ENCODE measurements around the gene ARF1.

Gene ARF1

DNA sequence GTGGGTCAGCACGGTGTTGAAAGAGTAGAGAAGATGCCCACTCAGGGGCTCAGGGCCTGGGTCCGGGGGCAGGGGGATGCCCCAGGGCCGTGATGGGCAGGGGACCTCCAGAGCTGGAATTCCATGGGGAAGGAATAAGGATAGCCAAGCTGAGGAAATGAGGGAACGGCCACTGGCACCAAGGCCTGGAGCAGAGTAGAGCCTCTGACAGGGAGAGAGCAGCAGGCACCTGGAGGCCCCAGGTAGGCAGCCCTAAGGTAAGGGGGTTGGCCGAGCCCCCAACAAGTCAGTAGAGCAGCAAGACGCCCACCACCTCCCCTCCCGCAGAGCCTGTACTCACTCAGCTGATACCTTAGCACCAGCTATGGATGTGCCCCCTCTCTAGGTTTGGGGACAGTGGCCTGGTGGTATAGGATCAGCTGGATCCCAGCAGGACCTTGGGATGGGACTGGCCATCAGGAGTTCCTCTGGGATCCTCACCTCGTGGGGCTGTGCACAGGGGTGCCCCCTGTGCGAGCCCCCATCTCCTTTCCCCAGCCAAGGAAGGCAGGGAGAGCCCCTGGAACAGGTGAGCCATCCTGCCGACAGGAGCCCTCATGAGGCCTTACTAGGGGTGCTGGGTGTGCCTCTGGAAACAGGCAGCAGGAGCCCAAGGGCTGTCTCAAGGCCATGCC is 21.0 kb upstream of the ARF1 start:
- TF ChIP-seq ZNF274 (IDR thresholded peaks at IDR 0.05; ENCODE audit: low read depth, low read length): no peak
- H3K4me3 ChIP-seq (ENCODE audit: low read length): no peak overlapping the region

DNA sequence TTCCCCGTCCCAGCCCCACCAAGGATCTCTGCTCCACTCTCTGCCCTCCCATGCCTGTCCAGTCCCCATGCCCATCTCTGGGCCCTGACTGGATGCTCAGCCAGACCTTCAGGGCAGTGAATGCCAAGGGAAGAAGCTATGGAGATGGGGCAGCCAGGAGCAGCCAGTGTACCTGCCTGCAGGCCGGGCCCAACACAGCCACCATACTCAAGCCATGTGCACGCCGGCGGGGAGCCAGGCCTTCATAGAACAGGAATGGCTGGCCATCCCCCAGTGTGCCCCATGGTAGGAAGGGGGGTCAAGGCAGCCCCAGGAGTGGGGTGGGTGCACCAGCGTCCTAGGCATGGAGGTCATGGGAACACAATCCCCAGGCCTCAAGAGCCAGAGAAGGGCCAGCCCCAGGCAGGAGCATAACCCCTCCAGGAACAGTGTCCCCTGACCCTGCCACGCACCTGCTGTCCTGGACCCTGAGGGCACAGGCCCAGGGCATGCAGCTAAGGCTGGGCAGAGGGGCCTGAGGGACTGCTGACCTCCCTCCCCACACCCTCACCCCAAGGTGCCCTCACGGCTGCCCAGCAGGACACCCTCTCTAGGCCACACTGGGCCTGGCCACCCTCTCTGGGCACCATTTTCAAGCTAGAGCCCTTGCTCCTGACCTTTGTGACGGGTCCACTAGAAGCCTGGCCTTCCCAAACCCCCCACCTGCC is 20.3 kb upstream of the ARF1 start:
- H3K4me3 ChIP-seq (ENCODE audit: low read length): no peak overlapping the region
- no peak for TF ChIP-seq ZNF274 (IDR thresholded peaks at IDR 0.05; ENCODE audit: low read depth, low read length)

DNA sequence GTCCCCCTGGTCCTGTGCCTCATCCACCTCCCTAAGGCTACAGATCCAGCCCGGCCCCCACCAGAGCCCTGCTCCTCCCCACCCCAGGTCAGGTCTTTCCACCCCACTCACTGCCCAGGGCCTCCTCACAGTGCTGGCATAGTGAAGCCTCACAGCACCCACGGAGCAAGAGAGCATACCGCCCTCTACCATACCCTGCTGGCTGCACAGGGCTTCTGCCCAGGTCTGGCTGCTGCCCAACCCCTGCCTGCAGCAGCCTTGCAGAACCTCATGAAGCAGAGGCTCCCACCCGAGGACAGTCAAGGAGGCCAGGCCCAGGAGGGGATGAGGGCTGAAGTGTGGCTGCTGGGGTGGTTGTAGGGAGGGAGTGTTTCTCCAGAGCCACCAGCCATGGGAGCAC is 19.7 kb upstream of the ARF1 start:
- no peak for TF ChIP-seq ZNF274 (IDR thresholded peaks at IDR 0.05; ENCODE audit: low read depth, low read length)
- H3K4me3 ChIP-seq (ENCODE audit: low read length): no peak overlapping the region

DNA sequence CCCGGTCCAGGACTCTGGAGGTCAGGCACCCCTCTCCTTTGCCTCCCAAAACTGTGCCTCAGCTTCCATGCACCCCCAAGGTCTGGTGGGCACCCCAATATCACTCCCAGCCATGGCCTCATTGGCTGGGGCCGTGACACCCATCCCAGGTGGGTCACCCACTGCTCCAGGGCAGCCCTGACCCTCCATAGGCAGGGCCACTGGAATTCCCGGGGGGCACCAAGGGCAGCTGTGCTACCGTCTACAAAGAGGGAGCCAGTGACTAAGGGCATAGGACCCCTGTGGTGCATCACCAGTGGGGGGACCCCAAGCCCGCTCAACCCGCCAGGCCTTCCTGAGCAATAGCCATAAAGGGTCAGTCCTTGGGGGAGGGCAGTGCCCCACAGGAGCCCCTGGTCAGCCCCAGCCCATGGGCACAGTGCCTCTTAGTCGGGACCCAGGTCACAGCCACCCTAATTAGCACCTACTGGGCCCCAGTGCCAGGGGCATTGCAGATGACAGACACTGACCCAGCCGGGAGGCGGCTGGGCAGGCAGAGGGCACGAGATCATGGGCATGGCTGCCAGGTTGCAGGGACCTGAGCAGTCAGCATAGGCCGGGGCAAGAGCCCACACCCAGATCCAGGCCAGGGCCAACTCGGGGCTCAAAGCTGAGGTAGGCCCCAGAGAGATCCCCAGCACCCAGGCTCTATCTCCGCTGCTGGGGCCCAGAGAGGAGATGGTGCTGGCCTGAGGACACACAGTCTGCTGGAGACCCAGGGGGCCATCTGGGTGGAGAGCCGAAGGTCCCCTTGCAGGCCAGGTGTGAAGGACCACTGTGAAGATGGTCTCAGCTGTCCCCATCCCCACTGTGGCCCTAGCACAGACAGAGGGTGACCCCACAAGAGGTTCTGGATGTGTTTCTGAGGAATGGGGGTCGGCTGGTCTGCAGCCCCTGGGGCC is 19.0 kb upstream of the ARF1 start:
- no peak for TF ChIP-seq ZNF274 (IDR thresholded peaks at IDR 0.05; ENCODE audit: low read depth, low read length)
- no peak overlapping the region for H3K4me3 ChIP-seq (ENCODE audit: low read length)

DNA sequence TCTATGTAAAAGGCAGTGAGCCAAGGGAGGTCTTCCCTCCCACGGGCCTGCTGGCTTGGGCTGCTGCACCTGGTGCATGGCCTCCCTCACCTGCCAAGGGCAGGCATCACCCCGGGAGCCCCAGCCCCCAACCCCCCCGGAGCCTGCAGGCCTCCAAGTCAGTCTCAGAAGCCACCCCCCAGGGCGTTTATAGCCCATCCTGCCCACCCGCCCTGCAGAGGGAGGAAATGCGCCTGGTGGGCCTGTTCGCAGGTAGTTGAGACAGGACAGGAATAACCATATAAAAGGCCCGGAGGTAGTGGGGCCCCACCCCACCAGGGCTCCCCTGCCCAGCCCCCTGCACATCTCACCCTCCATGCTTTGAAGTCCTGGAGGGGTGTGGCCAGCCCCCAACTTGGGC is 18.2 kb upstream of the ARF1 start:
- H3K4me3 ChIP-seq (ENCODE audit: low read length): no peak overlapping the region
- no peak for TF ChIP-seq ZNF274 (IDR thresholded peaks at IDR 0.05; ENCODE audit: low read depth, low read length)

DNA sequence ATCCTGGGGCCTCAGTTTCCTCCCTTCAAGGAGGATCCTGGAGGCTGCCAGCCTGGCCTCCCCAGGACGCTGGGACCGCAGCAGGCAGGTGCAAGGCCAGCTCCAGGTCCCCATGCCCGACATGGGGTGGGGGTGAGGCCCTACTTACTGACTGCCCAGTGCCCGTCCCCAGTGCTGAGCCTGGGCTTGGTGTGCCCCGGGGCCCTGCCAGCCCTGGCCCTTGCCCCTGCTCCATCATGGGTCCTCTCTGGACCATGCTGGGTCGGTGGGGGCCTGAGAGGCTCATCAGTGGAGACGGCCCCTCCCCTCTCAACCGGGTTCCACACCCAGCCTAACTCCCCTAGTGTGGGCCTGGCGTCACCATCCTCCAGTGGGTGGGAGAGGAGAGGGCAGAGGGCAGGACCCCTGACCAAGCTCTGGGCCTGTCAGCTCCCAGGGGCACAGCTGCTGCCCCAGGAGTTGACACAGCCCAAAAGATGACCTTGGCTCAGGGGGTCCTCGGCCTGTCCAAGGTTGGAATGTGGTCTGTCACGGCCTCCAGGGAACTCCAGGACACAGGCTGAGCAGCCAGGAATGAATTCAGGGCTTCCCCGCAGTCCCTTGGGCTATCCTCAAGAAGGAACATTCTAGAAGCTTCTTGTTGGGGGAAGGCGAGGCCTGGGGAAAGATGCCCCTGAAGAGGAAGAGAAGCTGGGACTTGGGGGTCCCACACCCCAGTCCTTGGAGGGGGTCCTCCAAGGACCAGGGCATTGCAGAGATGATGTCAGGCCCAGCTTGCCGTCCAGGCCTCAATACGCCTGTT is 17.6 kb upstream of the ARF1 start:
- H3K4me3 ChIP-seq (ENCODE audit: low read length): no peak overlapping the region
- no peak for TF ChIP-seq ZNF274 (IDR thresholded peaks at IDR 0.05; ENCODE audit: low read depth, low read length)

DNA sequence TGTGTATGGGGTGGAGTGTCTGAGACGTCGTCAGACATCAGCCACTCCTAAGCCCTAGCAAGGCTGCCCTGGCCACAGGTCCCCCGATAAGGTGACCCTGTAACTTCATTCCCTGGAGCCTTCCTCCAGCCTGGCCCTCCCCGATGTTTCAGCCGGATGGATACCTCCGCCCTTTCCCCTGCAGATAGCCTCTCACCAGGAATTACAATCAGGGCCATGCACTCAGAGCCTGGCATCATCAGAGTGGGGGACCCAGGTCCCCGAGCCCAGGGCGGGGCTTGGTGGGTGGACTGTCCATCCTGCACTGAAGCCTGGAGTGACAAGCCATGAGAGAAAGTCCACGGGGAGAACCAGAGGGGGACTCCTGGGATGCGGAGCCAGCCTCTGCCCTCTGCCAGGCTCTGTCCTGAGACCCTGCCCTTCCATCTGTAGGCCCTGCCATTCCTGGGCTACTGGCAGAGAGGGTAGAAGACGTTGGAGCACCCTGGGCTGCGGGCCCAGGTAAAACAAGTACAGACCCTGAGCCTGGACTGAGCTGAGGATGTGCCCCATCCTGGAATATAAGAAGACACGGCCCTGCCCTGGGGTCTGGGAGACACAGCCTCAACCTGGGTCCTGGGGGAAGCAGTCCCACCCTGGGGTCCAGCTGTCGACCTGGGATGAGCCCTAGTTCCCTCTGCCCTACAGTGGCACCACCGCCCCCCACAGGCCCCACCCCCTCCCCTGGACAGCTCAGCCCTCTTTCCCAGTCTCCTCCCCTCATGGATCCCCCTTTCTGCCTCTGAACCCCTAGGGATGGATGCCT is 16.8 kb upstream of the ARF1 start:
- no peak for TF ChIP-seq ZNF274 (IDR thresholded peaks at IDR 0.05; ENCODE audit: low read depth, low read length)
- H3K4me3 ChIP-seq (ENCODE audit: low read length): no peak overlapping the region

DNA sequence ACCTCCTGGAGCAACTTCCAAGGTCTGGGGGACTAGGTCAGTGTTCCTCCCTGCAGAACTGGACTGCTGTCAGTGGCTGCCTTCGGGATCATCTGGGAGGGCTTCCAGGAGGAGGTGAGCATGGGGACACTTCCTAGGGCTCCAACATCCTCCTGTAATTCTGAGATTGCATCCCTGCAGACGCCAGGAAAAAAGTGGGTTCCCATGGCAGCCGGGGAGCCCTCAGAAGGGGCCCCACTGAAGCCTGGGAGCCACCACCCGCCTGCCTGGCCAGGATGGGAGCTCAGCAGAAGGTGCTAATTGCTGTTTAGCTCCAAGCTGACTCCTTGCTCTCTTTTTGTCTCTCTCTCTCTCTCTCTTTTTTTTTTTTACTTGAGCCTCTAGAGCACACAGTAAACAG is 16.1 kb upstream of the ARF1 start:
- no peak for TF ChIP-seq ZNF274 (IDR thresholded peaks at IDR 0.05; ENCODE audit: low read depth, low read length)
- no peak overlapping the region for H3K4me3 ChIP-seq (ENCODE audit: low read length)

DNA sequence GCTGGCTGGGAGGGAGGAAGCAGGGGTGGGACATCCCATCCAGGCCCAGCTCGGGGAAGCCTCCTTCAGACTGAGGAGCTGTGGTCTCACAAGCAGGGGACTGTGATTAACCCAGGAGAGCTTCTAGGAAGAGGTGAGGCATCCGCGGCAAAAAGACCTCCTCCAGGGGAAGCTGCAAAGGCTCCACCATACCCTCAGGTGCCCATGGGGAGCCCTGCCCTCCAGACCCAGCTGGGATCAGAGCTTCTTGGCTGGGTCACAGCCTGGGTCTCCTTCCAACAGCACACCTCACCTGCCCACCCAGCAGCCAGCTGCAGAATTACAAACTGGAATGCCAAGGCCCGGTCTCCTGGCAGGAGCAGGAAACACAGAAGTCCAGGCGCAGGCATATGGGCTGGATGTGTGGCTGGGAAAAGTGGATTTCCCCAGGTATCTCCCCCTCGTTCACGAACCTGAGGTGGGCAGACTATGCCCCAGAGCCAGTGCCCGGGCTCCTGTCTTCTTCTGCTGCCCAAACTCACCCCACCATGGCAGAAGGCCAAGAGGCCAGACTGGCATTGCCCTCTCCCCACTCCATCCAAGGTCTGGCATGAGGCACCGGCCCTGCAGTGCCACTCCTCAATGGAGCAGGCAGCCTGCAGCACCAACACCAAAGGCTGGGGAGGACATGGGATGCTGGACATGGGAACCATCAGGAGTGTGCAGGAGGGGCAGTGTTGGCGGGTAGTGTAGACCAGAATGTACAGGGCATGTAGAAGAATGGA is 15.4 kb upstream of the ARF1 start:
- TF ChIP-seq ZNF274 (IDR thresholded peaks at IDR 0.05; ENCODE audit: low read depth, low read length): no peak
- no peak overlapping the region for H3K4me3 ChIP-seq (ENCODE audit: low read length)

DNA sequence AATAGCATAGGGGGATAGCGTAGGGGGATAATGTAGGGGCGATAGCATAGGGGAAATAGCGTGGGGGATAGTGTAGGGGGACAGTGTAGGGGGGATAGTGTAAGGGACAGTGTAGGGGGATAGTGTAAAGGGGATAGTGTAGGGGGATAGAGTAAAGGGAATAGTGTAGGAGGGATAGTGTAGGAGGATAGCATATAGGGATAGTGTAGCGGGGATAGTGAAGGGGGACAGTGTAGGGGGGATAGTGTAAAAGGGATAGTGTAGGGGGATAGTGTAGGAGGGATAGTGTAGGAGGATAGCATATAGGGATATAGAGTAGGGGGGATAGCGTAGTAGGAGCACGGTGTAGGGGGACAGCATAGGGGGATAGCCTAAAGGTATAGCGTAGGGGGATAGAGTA is 14.1 kb upstream of the ARF1 start:
- no peak for TF ChIP-seq ZNF274 (IDR thresholded peaks at IDR 0.05; ENCODE audit: low read depth, low read length)
- no peak overlapping the region for H3K4me3 ChIP-seq (ENCODE audit: low read length)

DNA sequence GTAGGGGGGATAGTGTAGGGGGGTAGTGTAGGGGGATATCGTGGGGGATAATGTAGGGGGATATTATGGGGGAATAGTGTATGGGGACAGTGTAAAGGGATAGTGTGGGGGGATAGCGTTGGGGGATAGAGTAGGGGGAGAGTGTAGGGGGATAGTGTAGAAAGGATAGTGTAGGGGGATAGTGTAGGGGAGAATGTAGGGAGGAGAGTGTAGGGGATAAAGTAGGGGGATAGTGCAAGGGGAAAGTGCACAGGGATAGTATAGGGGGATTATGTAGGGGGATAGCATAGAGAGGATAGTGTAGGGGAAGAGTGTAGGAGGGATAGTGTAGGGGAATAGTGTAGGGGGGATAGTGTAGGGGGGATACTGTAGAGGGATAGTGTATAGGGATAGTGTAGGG is 12.3 kb upstream of the ARF1 start:
- TF ChIP-seq ZNF274 (IDR thresholded peaks at IDR 0.05; ENCODE audit: low read depth, low read length): no peak
- no peak overlapping the region for H3K4me3 ChIP-seq (ENCODE audit: low read length)

DNA sequence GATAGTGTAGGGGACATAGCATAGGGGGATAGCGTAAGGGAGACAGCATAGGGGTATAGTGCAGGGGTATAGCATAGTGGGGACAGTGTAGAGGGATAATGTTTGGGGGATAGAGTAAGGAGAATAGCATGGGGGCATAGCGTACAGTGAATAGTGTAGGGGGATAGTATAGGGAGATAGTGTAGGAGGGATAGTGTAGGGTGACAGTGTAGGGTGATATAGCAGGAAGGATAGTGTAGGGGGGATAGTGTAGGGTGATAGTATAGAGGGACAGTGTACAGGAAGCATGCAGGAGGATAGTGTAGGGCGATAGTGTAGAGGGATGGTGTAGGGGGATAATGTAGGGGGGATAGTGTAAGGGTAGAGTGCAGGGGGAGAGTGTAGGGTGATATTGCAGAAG is 11.7 kb upstream of the ARF1 start:
- H3K4me3 ChIP-seq (ENCODE audit: low read length): no peak overlapping the region
- TF ChIP-seq ZNF274 (IDR thresholded peaks at IDR 0.05; ENCODE audit: low read depth, low read length): no peak
